ENCODE data around the gene PTMS. TPM values are rescaled to one million over a fixed set of nuclear protein-coding genes. Genes with fewer than 3 reads are reported as not detected.

PTMS gene
- total and polyA plus RNA-seq, 9 of the 15 experiments (the other 6 are each of a cell fraction or from before 2014, with no cell fraction given), result 5.1 to 287 (median 78.5) TPM

GRCh38 chr12:6775185-6776174 lies 9.3 kb downstream of the PTMS start:
- CTCF ChIA-PET (ENCODE audit: low intra/inter-chr PET ratio), result no interaction called here
- Histone ChIP-seq H2AFZ (ENCODE audit: low read depth, low read length) (no peak overlapping the region), H3K4me1 (replicated peaks in 1 of 2; ENCODE audit: control insufficient read depth in 2 of 2, insufficient read depth in 2 of 2, low read length in 2 of 2) (peaks cover 5 to 39% of the 10 kb centered on the region in 2 experiments; a peak in 4 of 5 replicates), H3K4me2 (ENCODE audit: insufficient read depth, low read length) (no peak overlapping the region), H3K9ac (ENCODE audit: insufficient read depth in 1 of 2, low read depth in 2 of 2, low read length in 2 of 2) (peak overlapping the region in 1 of 2 experiments; percentile 40; a peak in 1 of 4 replicates), H4K20me1 (replicated peaks; ENCODE audit: control insufficient read depth, insufficient read depth, low read length) (no peaks in the 10 kb centered on the region), H3K27me3 (ENCODE audit: control insufficient read depth in 2 of 2, insufficient read depth in 2 of 2, low read length in 2 of 2) (no peaks in the 10 kb centered on the region), H3K9me3 (replicated peaks; ENCODE audit: control insufficient read depth, insufficient read depth, low read depth, low read length) (no peaks in the 10 kb centered on the region), H3K79me2 (ENCODE audit: control insufficient read depth, insufficient read depth, low read length) (no peaks in the 10 kb centered on the region), H3K27ac (ENCODE audit: extremely low read depth, low read depth, low read length) (no peak overlapping the region), H3K36me3 (ENCODE audit: control insufficient read depth, insufficient read depth, low read length) (peaks cover 10% of the 10 kb centered on the region; the same call in 2 of the 3 replicates), H3K9me1 (ENCODE audit: control insufficient read depth, insufficient read depth, low read length) (no peaks in the 10 kb centered on the region), H3K4me3 (no peak overlapping the region)
- POLR2A ChIA-PET, result interaction anchor here (0.6 to 1.6 kb wide), 2 partner anchors 10 to 211 kb away, joined by 3 to 6 read pairs; no protein-coding TSS in a partner anchor
- WGBS (ENCODE audit: insufficient coverage, low coverage, missing lambda C conversion rate), result 52% methylated on average over 16 of the region's 16 CpGs
- ATAC-seq, result no peak
- no TSS peak for BruUV-seq (replicated peaks)
- TF ChIP-seq MBD2 (IDR thresholded peaks at IDR 0.05; ENCODE audit: borderline replicate concordance, low read depth), result no peak
- TF ChIP-seq, protein P1, sequence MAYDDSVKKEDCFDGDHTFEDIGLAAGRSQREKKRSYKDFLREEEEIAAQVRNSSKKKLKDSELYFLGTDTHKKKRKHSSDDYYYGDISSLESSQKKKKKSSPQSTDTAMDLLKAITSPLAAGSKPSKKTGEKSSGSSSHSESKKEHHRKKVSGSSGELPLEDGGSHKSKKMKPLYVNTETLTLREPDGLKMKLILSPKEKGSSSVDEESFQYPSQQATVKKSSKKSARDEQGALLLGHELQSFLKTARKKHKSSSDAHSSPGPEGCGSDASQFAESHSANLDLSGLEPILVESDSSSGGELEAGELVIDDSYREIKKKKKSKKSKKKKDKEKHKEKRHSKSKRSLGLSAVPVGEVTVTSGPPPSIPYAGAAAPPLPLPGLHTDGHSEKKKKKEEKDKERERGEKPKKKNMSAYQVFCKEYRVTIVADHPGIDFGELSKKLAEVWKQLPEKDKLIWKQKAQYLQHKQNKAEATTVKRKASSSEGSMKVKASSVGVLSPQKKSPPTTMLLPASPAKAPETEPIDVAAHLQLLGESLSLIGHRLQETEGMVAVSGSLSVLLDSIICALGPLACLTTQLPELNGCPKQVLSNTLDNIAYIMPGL (CRISPR knock-in tag; IDR thresholded peaks at IDR 0.05), result no peak
- TF ChIP-seq CHCHD3 (CRISPR knock-in tag; IDR thresholded peaks at IDR 0.05), result no peak
- no peak for TF ChIP-seq PYGO2 (tag; IDR thresholded peaks at IDR 0.05)
- no peak for TF ChIP-seq ZNF384 (IDR thresholded peaks at IDR 0.05; ENCODE audit: low read depth, low read length)
- no peak for TF ChIP-seq ATF7 (IDR thresholded peaks at IDR 0.05)
- no peak for TF ChIP-seq SLC30A9 (CRISPR knock-in tag; IDR thresholded peaks at IDR 0.05)
- in situ Hi-C loops (cut with MboI) (no loop called here), intact Hi-C loops (cut with micrococcal nuclease) (loop anchor here (5.0 kb wide), 2 partner anchors 52 to 158 kb away; partner anchors contain the start of gene P3H3)
- no peak for DNase-seq (ENCODE audit: extremely low read depth in 1 of 4, low spot score in 3 of 4)
- FAIRE-seq, result no peak

Measured in K562 (cell line).